Esophagus (tissue), 2 donors: Measurements from ENCODE around the gene TCF23. TPM values are rescaled to one million over a fixed set of nuclear protein-coding genes. Genes with fewer than 3 reads are reported as not detected.

Experiments used
- H3K27ac ChIP-seq, 2 donors: one replicate each; pipeline ENCODE4 v1.5.1; 2013; ENCODE audit warnings: low read depth in 2 of 2, mild to moderate bottlenecking in 2 of 2, inconsistent platforms in 1 of 2, low read length in 1 of 2, moderate library complexity in 1 of 2
- H3K27me3 ChIP-seq, 2 donors: one replicate each; pipeline ENCODE4 v1.6.1; 2013; ENCODE audit warnings: low read length in 2 of 2, control low read depth in 1 of 2, mild to moderate bottlenecking in 1 of 2; ENCODE audit not compliant: insufficient read depth in 2 of 2, control insufficient read depth in 1 of 2
- H3K36me3 ChIP-seq, 2 donors: one replicate each; pipeline ENCODE4 v1.6.1; 2013; ENCODE audit warnings: low read length in 1 of 2; ENCODE audit not compliant: control insufficient read depth in 2 of 2, insufficient read depth in 2 of 2
- H3K4me1 ChIP-seq, 2 donors: one replicate each; pipeline ENCODE4 v1.6.1; 2013; ENCODE audit warnings: low read length in 1 of 2; ENCODE audit not compliant: control insufficient read depth in 2 of 2, insufficient read depth in 2 of 2
- H3K4me3 ChIP-seq, 2 donors: one replicate each; pipeline ENCODE4 v1.5.1; 2013; ENCODE audit warnings: low read length in 2 of 2, mild to moderate bottlenecking in 2 of 2, low read depth in 1 of 2, moderate library complexity in 1 of 2
- H3K9me3 ChIP-seq, 2 donors: one replicate each; pipeline ENCODE4 v1.6.1; 2013; ENCODE audit warnings: mild to moderate bottlenecking in 2 of 2, low read depth in 1 of 2, low read length in 1 of 2, moderate library complexity in 1 of 2; ENCODE audit not compliant: control insufficient read depth in 2 of 2, insufficient read depth in 1 of 2
- WGBS, 2 donors: extraction: QIAGEN DNeasy Blood & Tissue Kit; methylation state at CpG; one replicate each; pipeline ENCODE4 v1.1.7; 2013; 5-methylcytosine and 5-hydroxymethylcytosine counted together
- polyA plus RNA-seq, 2 donors: library from polyadenylated mRNA; stranded (reverse); fragments of 200-250 nt; gene quantifications; one replicate each; pipeline ENCODE4 v1.2.3, GENCODE V29; 2013
- donor health status: healthy with polysubstance abuse.
- donor health status: Bipolar disorder and iron deficiency.

The TCF23 gene
- polyA plus RNA-seq, 2 donors = 0.02 TPM; not detected in 1

DNA sequence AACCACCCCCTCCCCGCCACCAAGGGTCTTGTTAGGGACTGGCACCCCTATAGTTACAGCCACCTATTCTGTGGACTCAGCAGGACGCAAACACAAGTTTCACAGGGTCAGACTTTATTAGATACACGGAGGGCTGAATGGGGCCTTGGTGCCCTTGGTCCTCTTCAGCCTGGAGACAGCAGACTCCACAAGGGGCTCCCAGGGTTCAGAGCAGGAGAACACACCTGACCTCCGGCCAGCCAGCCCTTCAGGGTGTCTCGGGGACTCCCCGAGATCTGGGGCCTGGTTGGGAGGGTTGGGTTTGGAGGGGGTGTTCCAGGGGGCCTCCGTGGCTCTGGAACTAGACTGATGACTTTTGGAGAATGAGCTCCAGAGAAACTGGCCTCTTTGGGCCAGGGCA is 12.1 kb upstream of the TCF23 start:
- no peak overlapping the region for H3K4me3 ChIP-seq
- H3K27me3 ChIP-seq = no peaks in the 10 kb centered on the region
- no peaks in the 10 kb centered on the region for H3K9me3 ChIP-seq
- H3K4me1 ChIP-seq = peaks cover 2 to 8% of the 10 kb centered on the region in 2 donors
- 92 to 95% methylated on average over 7 of the region's 7 CpGs for WGBS, 2 donors
- peaks cover 0 to 9% of the 10 kb centered on the region in 2 donors for H3K36me3 ChIP-seq
- H3K27ac ChIP-seq = no peak overlapping the region

DNA sequence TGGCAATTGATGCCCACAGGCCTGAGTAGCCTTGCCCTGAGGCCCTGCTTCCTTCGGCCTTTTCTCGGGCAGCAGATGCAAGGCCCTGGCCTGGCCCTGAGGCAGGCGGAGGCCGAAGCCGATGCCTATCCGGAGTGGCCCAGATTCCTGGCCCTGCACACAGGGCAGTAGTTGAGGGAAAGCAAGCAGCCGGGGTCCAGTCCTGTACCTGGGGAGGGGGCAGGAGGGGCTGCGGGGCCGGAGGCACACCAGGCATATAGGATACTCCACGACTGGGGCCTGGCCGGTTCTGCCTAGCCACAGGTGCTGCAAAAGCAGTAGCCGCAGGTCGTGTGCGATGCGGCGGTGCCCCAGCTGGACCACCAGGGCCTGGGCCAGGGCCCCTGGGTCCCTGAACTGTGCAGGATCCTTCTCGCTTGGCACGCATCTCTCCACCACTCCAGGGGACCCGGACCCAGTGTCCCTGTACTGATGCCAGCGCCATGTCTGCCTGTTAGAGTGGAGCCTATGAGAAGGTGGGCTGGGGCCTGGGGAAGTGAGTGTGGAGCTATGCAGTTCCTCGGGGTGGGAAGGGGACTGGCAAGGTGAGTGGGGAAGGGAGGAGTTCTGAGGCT is 11.4 kb upstream of the TCF23 start:
- Histone ChIP-seq H3K4me1 (peaks cover 2 to 8% of the 10 kb centered on the region in 2 donors), H3K9me3 (no peaks in the 10 kb centered on the region), H3K36me3 (peaks cover 0 to 2% of the 10 kb centered on the region in 2 donors), H3K27me3 (no peaks in the 10 kb centered on the region), H3K27ac (no peak overlapping the region), H3K4me3 (no peak overlapping the region)
- 92 to 94% methylated on average over 21 of the region's 21 CpGs for WGBS, 2 donors

DNA sequence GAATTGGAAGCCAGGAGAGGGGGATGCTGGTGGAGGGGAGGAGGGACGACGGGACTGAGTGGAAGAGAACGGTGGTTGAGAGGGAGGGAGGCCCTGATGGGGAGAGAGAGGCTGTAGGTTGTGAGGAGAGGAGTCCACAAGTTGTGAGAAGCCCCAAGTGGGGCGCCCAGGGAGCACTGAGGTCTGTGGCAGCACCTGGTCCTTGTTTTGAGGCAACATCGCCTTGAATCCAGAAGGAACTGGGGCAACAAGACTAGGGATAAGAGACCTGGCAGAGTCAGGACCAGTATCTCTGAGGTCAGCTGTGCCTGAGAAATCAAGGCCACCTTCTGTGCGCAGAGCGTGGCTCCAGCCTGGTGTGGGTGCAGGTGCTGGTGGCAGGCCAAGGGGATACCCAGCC is 10.7 kb upstream of the TCF23 start:
- H3K4me3 ChIP-seq = no peak overlapping the region
- H3K27me3 ChIP-seq = no peaks in the 10 kb centered on the region
- H3K9me3 ChIP-seq = no peaks in the 10 kb centered on the region
- peaks cover 2 to 3% of the 10 kb centered on the region in 2 donors for H3K4me1 ChIP-seq
- WGBS, 2 donors = 83 to 86% methylated on average over 7 of the region's 7 CpGs
- no peak overlapping the region for H3K27ac ChIP-seq
- H3K36me3 ChIP-seq = no peaks in the 10 kb centered on the region

DNA sequence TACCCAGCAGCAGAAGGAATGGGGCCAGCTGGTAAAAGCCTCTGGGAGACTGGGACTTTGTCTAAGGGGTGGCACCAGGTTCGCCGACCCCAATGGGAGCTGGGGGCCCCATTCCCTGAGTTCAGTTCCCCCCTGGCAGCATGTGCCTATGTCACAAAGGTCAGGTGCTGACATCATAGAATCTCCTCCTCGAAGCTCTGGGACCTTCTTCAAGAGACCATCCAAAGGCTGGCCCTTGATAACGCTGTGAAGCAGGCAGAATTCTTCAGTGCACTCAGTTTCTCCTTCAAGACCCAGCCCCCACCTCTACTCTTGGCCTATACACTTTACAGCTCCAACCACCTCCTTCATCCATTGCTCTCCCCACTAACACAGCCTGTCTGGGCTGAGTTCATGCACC is 9.5 kb upstream of the TCF23 start, which contains the start of gene PRR30:
Gene PRR30 (minus strand): TSS at position 101 of the 400 bp plus-strand sequence. CDS start 1,081 bp downstream, outside the sequence.
- no peak within 1 kb of the TSS for H3K27ac ChIP-seq
- H3K4me1 ChIP-seq = no peaks in the 10 kb centered on the region
- H3K9me3 ChIP-seq = no peaks in the 10 kb centered on the region
- no peak within 1 kb of the TSS for H3K4me3 ChIP-seq
- WGBS, 2 donors = 76 to 81% methylated on average over 4 of the region's 4 CpGs
- H3K27me3 ChIP-seq = no peaks in the 10 kb centered on the region
- H3K36me3 ChIP-seq = no peaks in the 10 kb centered on the region

DNA sequence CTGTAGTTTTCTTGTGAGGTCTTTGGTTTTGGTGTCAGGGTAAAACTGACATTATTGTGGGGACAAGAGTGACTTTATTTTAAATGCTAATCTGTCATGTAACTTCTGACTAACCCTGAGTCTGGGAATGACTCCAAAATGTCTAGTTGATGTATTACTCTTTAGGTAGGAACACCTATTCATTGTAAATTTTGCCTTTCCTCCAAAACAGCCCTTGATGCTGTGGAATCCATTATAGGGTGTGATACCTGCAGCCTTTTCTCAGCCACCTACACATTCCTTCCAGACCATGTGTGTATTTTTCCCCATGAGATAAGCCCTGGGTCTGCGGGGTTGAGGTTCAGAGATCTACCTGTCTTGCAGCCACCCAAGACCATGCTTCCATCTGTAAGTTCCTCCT is 5.5 kb upstream of the TCF23 start:
- Histone ChIP-seq H3K4me1 (no peaks in the 10 kb centered on the region), H3K4me3 (no peak overlapping the region), H3K27ac (no peak overlapping the region), H3K36me3 (no peaks in the 10 kb centered on the region), H3K9me3 (no peaks in the 10 kb centered on the region), H3K27me3 (no peaks in the 10 kb centered on the region)
- WGBS, 2 donors = 38 to 40% methylated on average over 1 of the region's 1 CpG

DNA sequence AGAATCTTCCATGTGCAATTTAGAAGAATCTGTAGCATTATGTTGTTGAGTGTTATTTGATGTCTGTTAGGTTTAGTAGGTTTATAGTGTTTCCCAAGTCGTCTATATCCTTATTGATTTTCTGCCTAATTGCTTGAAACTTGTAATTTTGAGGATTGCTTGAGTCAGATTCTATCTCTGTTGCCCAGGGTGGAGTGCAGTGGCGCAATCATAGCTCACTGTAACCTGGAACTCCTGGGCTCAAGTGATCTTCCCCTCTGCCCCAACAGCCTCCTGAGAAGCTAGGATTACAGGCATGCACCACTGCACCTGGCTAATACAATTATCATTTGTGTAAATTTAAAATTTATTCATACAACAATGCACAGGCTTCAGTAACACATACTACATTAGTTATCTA is 3.1 kb upstream of the TCF23 start:
- Histone ChIP-seq H3K4me1 (no peaks in the 10 kb centered on the region), H3K36me3 (no peaks in the 10 kb centered on the region), H3K27ac (no peak overlapping the region), H3K9me3 (no peaks in the 10 kb centered on the region), H3K27me3 (no peaks in the 10 kb centered on the region), H3K4me3 (no peak overlapping the region)
- WGBS, 2 donors = 73 to 82% methylated on average over 2 of the region's 2 CpGs

DNA sequence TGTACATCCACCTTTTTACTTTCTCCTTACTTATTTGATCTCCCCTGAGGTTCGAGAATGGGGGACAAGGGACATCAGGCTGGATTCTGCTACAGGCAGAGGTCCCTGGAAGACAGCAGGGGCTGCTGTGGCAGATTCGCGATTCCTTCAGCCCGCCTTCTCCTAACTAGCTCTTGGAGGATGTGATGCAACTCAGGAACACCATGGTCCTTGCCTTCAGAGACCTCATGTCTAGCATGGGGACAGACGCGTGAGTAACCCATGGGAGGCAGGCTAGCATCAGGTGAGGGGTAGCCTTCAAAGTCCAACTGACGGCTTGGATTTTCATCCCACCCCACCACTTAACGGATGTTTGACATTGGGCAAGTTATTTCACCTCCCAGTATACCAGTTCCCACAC is 869 bp upstream of the TCF23 start:
- Histone ChIP-seq H3K27me3 (no peaks in the 10 kb centered on the region), H3K9me3 (no peaks in the 10 kb centered on the region), H3K4me3 (no peak overlapping the region), H3K27ac (no peak overlapping the region), H3K4me1 (no peaks in the 10 kb centered on the region), H3K36me3 (no peaks in the 10 kb centered on the region)
- 88 to 94% methylated on average over 8 of the region's 8 CpGs for WGBS, 2 donors

DNA sequence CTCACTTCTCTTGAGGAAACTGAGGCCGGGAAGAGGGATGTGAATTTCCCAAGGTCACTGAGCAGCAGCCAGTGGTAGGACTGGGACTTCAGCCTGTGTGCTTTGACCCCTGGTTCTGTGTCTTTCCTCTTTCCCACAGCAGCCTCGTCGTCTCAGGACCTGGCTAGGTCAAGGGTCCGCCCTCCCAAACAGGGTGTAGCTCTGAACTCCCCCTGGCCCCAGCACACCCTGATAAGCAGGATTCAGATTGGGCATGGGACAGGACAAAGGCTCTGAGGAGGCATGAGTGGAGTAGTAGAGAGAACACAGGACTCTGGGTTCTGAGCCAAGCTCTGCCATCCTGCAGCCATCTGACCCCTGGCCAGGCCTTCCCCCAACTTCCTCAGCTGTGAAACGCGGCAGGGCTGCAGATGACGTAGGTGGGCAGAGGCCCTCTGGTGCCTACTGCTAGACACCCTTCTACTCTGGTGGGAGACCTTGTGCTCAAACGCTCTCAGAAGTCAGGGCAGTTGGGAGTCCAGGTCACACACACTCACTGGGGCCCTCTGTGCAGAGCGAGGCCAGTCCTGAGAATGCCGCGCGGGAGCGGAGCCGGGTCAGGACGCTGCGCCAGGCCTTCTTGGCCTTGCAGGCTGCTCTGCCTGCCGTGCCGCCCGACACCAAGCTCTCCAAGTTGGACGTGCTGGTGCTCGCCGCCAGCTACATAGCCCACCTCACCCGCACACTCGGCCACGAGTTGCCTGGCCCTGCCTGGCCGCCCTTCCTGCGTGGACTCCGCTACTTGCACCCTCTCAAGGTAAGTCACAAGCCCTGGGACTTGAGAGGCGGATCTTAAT is 984 bp downstream of the TCF23 start:
- WGBS, 2 donors = 90 to 93% methylated on average over 29 of the region's 29 CpGs
- Histone ChIP-seq H3K9me3 (no peaks in the 10 kb centered on the region), H3K4me3 (no peak overlapping the region), H3K27ac (no peak overlapping the region), H3K27me3 (no peaks in the 10 kb centered on the region), H3K4me1 (no peaks in the 10 kb centered on the region), H3K36me3 (no peaks in the 10 kb centered on the region)

DNA sequence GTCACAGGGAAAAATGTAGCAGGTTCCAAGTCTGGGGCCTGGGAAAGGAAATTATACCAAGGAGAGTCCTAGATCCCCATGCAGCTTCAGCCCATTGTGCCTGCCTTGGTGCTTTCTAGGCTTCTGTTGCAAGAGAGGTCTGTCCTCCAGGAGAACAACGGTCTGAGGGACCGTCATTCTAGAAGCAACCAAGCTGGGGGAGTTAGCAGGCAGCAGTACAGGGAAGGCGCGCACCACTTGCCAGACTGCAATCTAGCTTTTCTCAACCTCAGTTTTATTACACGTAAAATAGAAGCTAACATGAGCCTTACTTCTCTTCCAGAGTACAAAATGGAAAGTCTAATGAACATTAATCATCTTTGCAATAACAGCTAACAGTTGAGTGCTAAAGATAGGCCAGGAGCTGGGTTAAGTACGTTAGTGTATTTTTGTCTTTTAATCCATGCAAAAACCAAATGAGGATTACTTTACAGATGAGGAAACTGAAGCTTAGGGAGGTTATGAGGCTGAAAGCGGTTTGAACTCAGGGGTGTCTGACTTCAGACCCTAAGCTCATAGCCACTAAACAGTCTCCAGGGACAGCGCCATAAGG is 1.9 kb downstream of the TCF23 start:
- 81 to 87% methylated on average over 8 of the region's 8 CpGs for WGBS, 2 donors
- H3K9me3 ChIP-seq = no peaks in the 10 kb centered on the region
- H3K4me3 ChIP-seq = no peak overlapping the region

More for the DNA sequence above, 1.9 kb downstream of the TCF23 start:
- H3K36me3 ChIP-seq = no peaks in the 10 kb centered on the region
- H3K27me3 ChIP-seq = no peaks in the 10 kb centered on the region
- no peaks in the 10 kb centered on the region for H3K4me1 ChIP-seq
- H3K27ac ChIP-seq = no peak overlapping the region
